H1 (cell line): Measurements from ENCODE around the gene LRPAP1. TPM values are rescaled to one million over a fixed set of nuclear protein-coding genes. Genes with fewer than 3 reads are reported as not detected.

Experiments
- CTCF ChIA-PET: fragments of 300-600 bp; sonication (Branson Sonifier 250); formaldehyde crosslinking; loops from one replicate; lab custom pipeline; 2021; ENCODE audit not compliant: partially characterized antibody; lab: Charles Lee
- POLR2A ChIA-PET: fragments of 300-600 bp; sonication (Branson Sonifier 250); formaldehyde crosslinking; loops from one replicate; lab custom pipeline; 2021; ENCODE audit warnings: inconsistent platforms; ENCODE audit not compliant: partially characterized antibody; lab: Charles Lee
- DNase-seq, 2 experiments: peaks; one replicate each; pipeline versions ENCODE4 v3.0.0 to v3.0.0-alpha.2; 2010 to 2022; ENCODE audit warnings: low spot score in 2 of 2, low read depth in 1 of 2, mixed read lengths in 1 of 2
- FAIRE-seq: peaks from 2 replicates; lab custom pipeline; 2011; peaks lifted over from hg19 to GRCh38; lab: Jason Lieb, UNC
- H2AFZ ChIP-seq: 2 replicates; pipeline ENCODE4 v1.8.1; 2012; ENCODE audit warnings: low read length, inconsistent platforms
- H2AK5ac ChIP-seq: 2 replicates; pipeline ENCODE4 v1.6.1; 2013; ENCODE audit warnings: low read depth, low read length
- H2BK120ac ChIP-seq: replicated peaks from 2 replicates; pipeline ENCODE3; 2013; ENCODE audit warnings: low read depth, low read length, inconsistent platforms
- H2BK12ac ChIP-seq: 2 replicates; pipeline ENCODE4 v1.6.1; 2013; ENCODE audit warnings: low read depth, low read length
- H2BK15ac ChIP-seq: 2 replicates; pipeline ENCODE4 v1.6.1; 2013; ENCODE audit warnings: low read length
- H2BK20ac ChIP-seq: 2 replicates; pipeline ENCODE4 v1.6.1; 2013; ENCODE audit warnings: low read length
- H2BK5ac ChIP-seq: 2 replicates; pipeline ENCODE4 v1.6.1; 2013; ENCODE audit warnings: low read depth, low read length
- H3K14ac ChIP-seq: 2 replicates; pipeline ENCODE4 v1.6.1; 2013; ENCODE audit warnings: inconsistent platforms; ENCODE audit not compliant: insufficient read length
- H3K18ac ChIP-seq: 2 replicates; pipeline ENCODE4 v1.6.1; 2013; ENCODE audit warnings: low read length; ENCODE audit errors: extremely low read depth
- H3K23ac ChIP-seq: 2 replicates; pipeline ENCODE4 v1.6.1; 2013; ENCODE audit warnings: inconsistent platforms; ENCODE audit not compliant: insufficient read length
- H3K23me2 ChIP-seq: 2 replicates; pipeline ENCODE4 v1.6.1; 2013; ENCODE audit warnings: low read depth, low read length
- H3K27ac ChIP-seq: 2 replicates; pipeline ENCODE4 v1.6.1; 2011; ENCODE audit warnings: low read depth, low read length, inconsistent platforms
- H3K27me3 ChIP-seq, 4 experiments: replicated peaks in 1 of 4; 1 replicate in 1 of 4; 2 replicates in 3 of 4; pipeline versions ENCODE4 v1.6.1 to v1.8.1; 2011 to 2013; ENCODE audit warnings: low read length in 3 of 4, mild to moderate bottlenecking in 3 of 4, inconsistent platforms in 2 of 4, mixed read lengths in 2 of 4, moderate library complexity in 1 of 4; ENCODE audit not compliant: control insufficient read depth in 3 of 4, insufficient read depth in 3 of 4; ENCODE audit errors: extremely low read depth in 1 of 4
- H3K36me3 ChIP-seq, 4 experiments: 2 replicates each; pipeline versions ENCODE4 v1.6.1 to v1.8.1; 2011 to 2013; ENCODE audit warnings: mild to moderate bottlenecking in 4 of 4, low read length in 3 of 4, moderate library complexity in 2 of 4, control low read depth in 1 of 4, inconsistent platforms in 1 of 4; ENCODE audit not compliant: insufficient read depth in 4 of 4, control insufficient read depth in 2 of 4
- H3K4ac ChIP-seq: replicated peaks from 2 replicates; pipeline ENCODE3; 2013; ENCODE audit warnings: low read length, low read depth, mixed read lengths, inconsistent platforms; ENCODE audit not compliant: insufficient read length
- H3K4me1 ChIP-seq, 4 experiments: replicated peaks in 1 of 4; 1 replicate in 1 of 4; 2 replicates in 3 of 4; pipeline versions ENCODE4 v1.6.1 to v1.8.1; 2011 to 2013; ENCODE audit warnings: low read length in 3 of 4, inconsistent platforms in 2 of 4, mixed read lengths in 1 of 4; ENCODE audit not compliant: insufficient read depth in 4 of 4, control insufficient read depth in 3 of 4
- H3K4me2 ChIP-seq, 2 experiments: 2 replicates each; pipeline versions ENCODE4 v1.6.1 to v1.8.1; 2011 to 2013; ENCODE audit warnings: low read depth in 2 of 2, low read length in 2 of 2, control low read depth in 1 of 2, inconsistent platforms in 1 of 2, mild to moderate bottlenecking in 1 of 2; ENCODE audit not compliant: insufficient read depth in 1 of 2
- H3K4me3 ChIP-seq, 4 experiments: fragments of 200-600, 300-600 bp in 1 of 4; sonication (generic), shearing (Covaris generic), sonication (Bioruptor Twin) in 1 of 4; 2 replicates each; pipeline versions ENCODE4 v1.5.1 to v1.8.1; 2011 to 2016; ENCODE audit warnings: low read length in 4 of 4, low read depth in 3 of 4, control low read depth in 2 of 4, inconsistent platforms in 2 of 4, mild to moderate bottlenecking in 2 of 4, mixed read lengths in 1 of 4, moderate library complexity in 1 of 4; ENCODE audit not compliant: insufficient read depth in 2 of 4; ENCODE audit errors: extremely low read depth in 1 of 4
- H3K56ac ChIP-seq: replicated peaks from 2 replicates; pipeline ENCODE3; 2013; ENCODE audit warnings: low read depth, mild to moderate bottlenecking, mixed read lengths, low read length, inconsistent platforms; ENCODE audit not compliant: insufficient read length
- H3K79me1 ChIP-seq: 2 replicates; pipeline ENCODE4 v1.6.1; 2013; ENCODE audit warnings: low read depth, low read length, control low read depth
- H3K79me2 ChIP-seq, 2 experiments: 2 replicates each; pipeline versions ENCODE4 v1.6.1 to v1.8.1; 2012 to 2013; ENCODE audit warnings: low read length in 2 of 2, mild to moderate bottlenecking in 2 of 2, inconsistent platforms in 1 of 2; ENCODE audit not compliant: insufficient read depth in 2 of 2, control insufficient read depth in 1 of 2
- H3K9ac ChIP-seq, 4 experiments: replicated peaks in 1 of 4; 1 replicate in 1 of 4; 2 replicates in 3 of 4; pipeline versions ENCODE4 v1.6.1 to v1.8.1; 2011 to 2013; ENCODE audit warnings: low read depth in 3 of 4, low read length in 3 of 4, control low read depth in 2 of 4, mild to moderate bottlenecking in 2 of 4, moderate library complexity in 2 of 4, inconsistent platforms in 1 of 4; ENCODE audit errors: extremely low read depth in 1 of 4
- H3K9me3 ChIP-seq, 2 experiments: 2 replicates each; pipeline versions ENCODE4 v1.6.1 to v1.8.1; 2012 to 2013; ENCODE audit warnings: mild to moderate bottlenecking in 2 of 2, moderate library complexity in 2 of 2, control low read depth in 1 of 2, inconsistent platforms in 1 of 2, low read depth in 1 of 2, low read length in 1 of 2, mixed read lengths in 1 of 2; ENCODE audit not compliant: insufficient read depth in 2 of 2
- H4K20me1 ChIP-seq, 2 experiments: replicated peaks in 1 of 2; 2 replicates each; pipeline versions ENCODE3 to v1.8.1; 2011 to 2013; ENCODE audit warnings: inconsistent platforms in 2 of 2, low read length in 2 of 2, mild to moderate bottlenecking in 1 of 2; ENCODE audit not compliant: insufficient read depth in 2 of 2, control insufficient read depth in 1 of 2
- H4K5ac ChIP-seq: 2 replicates; pipeline ENCODE4 v1.6.1; 2013; ENCODE audit warnings: low read length, low read depth, mixed read lengths, inconsistent platforms; ENCODE audit not compliant: insufficient read length
- H4K8ac ChIP-seq: 2 replicates; pipeline ENCODE4 v1.8.0; 2013; ENCODE audit warnings: mild to moderate bottlenecking, moderate library complexity, low read length, inconsistent platforms; ENCODE audit not compliant: insufficient read depth; ENCODE audit errors: extremely low read depth
- H4K91ac ChIP-seq: replicated peaks from 2 replicates; pipeline ENCODE3; 2013; ENCODE audit warnings: low read length, mixed read lengths, inconsistent platforms; ENCODE audit not compliant: insufficient read length
- CREB1 ChIP-seq: IDR thresholded peaks from 2 replicates; pipeline ENCODE4 v1.6.1; 2012; ENCODE audit warnings: inconsistent platforms
- MAFK ChIP-seq: IDR thresholded peaks from 2 replicates; pipeline ENCODE4 v1.6.1; 2012; ENCODE audit warnings: low read depth, mild to moderate bottlenecking, improper control_type of control experiment, low read length
- NANOG ChIP-seq: IDR thresholded peaks from 2 replicates; pipeline ENCODE4 v1.6.1; 2011; ENCODE audit warnings: low read length, low read depth, mild to moderate bottlenecking, inconsistent platforms; ENCODE audit not compliant: insufficient read depth, poor library complexity, severe bottlenecking
- SUZ12 ChIP-seq: fragments of 200-600 bp; sonication (generic); IDR thresholded peaks from 2 replicates; pipeline ENCODE4 v1.6.1; 2012; ENCODE audit warnings: mild to moderate bottlenecking, inconsistent platforms, low read length, moderate library complexity, mixed read lengths
- WGBS, 2 experiments: shearing (Covaris generic) in 1 of 2; methylation state at CpG; one replicate each; pipeline versions ENCODE4 v1.1.6 to v1.1.7; 2013 to 2015; ENCODE audit warnings: low lambda C conversion rate in 2 of 2, mixed read lengths in 2 of 2, inconsistent platforms in 1 of 2, low coverage in 1 of 2, missing lambda C conversion rate in 1 of 2; ENCODE audit not compliant: insufficient replicate concordance in 2 of 2, insufficient coverage in 1 of 2, insufficient read length in 1 of 2; ENCODE audit errors: extremely low coverage in 1 of 2, missing lambda C conversion rate in 1 of 2; 5-methylcytosine and 5-hydroxymethylcytosine counted together
- polyA plus RNA-seq, 7 experiments: library from polyadenylated mRNA; depleted of rRNA in 3 of 7; stranded (reverse) in 5 of 7; unstranded in 2 of 7; fragments of >200 nt in 5 of 7; fragments of 200-250 nt in 2 of 7; gene quantifications; 1 replicate in 5 of 7; 2 replicates in 1 of 7; 4 replicates in 1 of 7; pipeline versions ENCODE4 v1.2.1 to v1.2.3, GENCODE V29; 2011 to 2013; ENCODE audit warnings: missing spikeins in 2 of 7, mixed read lengths in 2 of 7
- total RNA-seq: library from RNA; stranded (reverse); fragmentation: NEBNext Ultra II Directional; extraction: Animal tissue kit (Norgen Biotek cat#: 25700); gene quantifications from 2 replicates; pipeline ENCODE4 v1.2.1, GENCODE V29; 2021
- TF ChIP-seq, protein P1 (sequence below): IDR thresholded peaks from 2 replicates; pipeline ENCODE4 v1.6.1; 2012; ENCODE audit warnings: inconsistent platforms
- TF ChIP-seq, protein P2 (sequence below): IDR thresholded peaks from 2 replicates; pipeline ENCODE4 v1.6.1; 2012; ENCODE audit warnings: low read length, inconsistent platforms
- TF ChIP-seq, protein P3 (sequence below): IDR thresholded peaks from 2 replicates; pipeline ENCODE4 v1.6.1; 2011; ENCODE audit warnings: low read depth, mild to moderate bottlenecking, low read length; ENCODE audit not compliant: insufficient read depth
- TF ChIP-seq, protein P4 (sequence below): IDR thresholded peaks from 2 replicates; pipeline ENCODE4 v1.6.1; 2012; ENCODE audit warnings: inconsistent platforms

Gene LRPAP1
- total and polyA plus RNA-seq, 2 of the 8 experiments (the other 6 are each of a cell fraction or from before 2014, with no cell fraction given): 31.1 to 101 TPM

DNA sequence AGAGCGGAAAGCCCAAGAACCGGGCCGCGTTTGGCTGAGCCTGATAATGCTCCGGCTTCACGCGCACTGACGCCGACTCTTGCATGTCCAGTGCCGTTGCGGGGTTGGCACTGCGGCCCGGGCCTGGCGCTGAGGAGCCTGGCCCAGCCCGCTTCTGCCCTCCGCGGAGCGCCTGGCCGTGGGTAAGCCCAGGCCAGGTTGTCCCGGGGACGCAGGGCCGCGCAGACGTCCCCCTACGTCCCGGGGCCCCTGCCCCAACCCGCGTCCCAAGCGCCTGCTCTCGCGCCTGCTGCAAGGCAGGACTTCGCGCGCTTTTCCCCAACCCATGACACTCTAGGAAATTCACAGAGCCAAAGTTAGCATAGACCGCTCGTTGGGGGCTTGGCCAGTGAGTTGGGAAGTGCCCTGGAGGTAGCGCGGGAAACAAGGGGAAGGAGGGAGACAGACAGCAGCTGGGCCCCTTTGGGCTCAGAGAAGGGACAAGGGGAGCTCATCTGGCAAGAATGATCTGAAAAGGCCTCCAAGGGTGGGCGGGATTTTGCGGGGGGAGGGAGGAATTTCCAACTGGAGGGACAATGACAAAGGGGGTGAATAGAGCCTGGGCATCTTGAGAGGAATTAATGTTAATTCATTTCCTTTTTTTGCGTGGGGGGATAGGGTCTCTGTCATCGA lies 665 bp upstream of the LRPAP1 start:
- Histone ChIP-seq H3K4ac (peak overlapping the region; percentile 69), H2BK15ac (no peak overlapping the region), H3K18ac (peak overlapping the region; percentile 9; the same call in 1 of the 2 replicates), H3K9ac (peak overlapping the region in 1 of 4 experiments; percentile 47; a peak in 2 of 7 replicates), H2BK120ac (no peak overlapping the region), H2BK12ac (no peak overlapping the region), H3K27ac (no peak overlapping the region), H3K36me3 (peaks cover 0 to 4% (median 1%) of the 10 kb centered on the region in 4 experiments; a peak in 1 of 8 replicates), H3K4me1 (peaks cover 3 to 17% (median 10%) of the 10 kb centered on the region in 4 experiments), H2BK5ac (no peak overlapping the region), H4K20me1 (peaks cover 14 to 32% of the 10 kb centered on the region in 2 experiments), H3K56ac (no peak overlapping the region), H3K27me3 (peaks cover 1 to 18% (median 13%) of the 10 kb centered on the region in 4 experiments; a peak in 5 of 7 replicates), H3K14ac (no peak overlapping the region), H4K91ac (peak overlapping the region; percentile 65), H4K5ac (no peak overlapping the region), H3K4me2 (peak overlapping the region; percentile 92 to 99), H2AFZ (peak overlapping the region; percentile 70; the same call in 1 of the 2 replicates), H3K23ac (no peak overlapping the region), H3K9me3 (no peaks in the 10 kb centered on the region), H3K23me2 (peaks cover 12% of the 10 kb centered on the region), H3K4me3 (peak overlapping the region; percentile 26 to 88 (median 35)), H4K8ac (peak overlapping the region; percentile 62), H3K79me1 (peaks cover 9% of the 10 kb centered on the region), H2BK20ac (no peak overlapping the region), H3K79me2 (peaks cover 0 to 32% of the 10 kb centered on the region in 2 experiments; a peak in 1 of 4 replicates), H2AK5ac (no peak overlapping the region)
- DNase-seq (no peak), FAIRE-seq (no peak)
- POLR2A ChIA-PET: no interaction called here
- WGBS, 2 experiments: 12% methylated on average over 42 of the region's 42 CpGs; no CpG with 5 or more reads in 1 of the 2 experiments
- CTCF ChIA-PET: no interaction called here
- no peak for TF ChIP-seq CREB1
- TF ChIP-seq, protein P1, sequence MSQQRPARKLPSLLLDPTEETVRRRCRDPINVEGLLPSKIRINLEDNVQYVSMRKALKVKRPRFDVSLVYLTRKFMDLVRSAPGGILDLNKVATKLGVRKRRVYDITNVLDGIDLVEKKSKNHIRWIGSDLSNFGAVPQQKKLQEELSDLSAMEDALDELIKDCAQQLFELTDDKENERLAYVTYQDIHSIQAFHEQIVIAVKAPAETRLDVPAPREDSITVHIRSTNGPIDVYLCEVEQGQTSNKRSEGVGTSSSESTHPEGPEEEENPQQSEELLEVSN: peak; percentile 86
- TF ChIP-seq MAFK: no peak
- TF ChIP-seq, protein P2, sequence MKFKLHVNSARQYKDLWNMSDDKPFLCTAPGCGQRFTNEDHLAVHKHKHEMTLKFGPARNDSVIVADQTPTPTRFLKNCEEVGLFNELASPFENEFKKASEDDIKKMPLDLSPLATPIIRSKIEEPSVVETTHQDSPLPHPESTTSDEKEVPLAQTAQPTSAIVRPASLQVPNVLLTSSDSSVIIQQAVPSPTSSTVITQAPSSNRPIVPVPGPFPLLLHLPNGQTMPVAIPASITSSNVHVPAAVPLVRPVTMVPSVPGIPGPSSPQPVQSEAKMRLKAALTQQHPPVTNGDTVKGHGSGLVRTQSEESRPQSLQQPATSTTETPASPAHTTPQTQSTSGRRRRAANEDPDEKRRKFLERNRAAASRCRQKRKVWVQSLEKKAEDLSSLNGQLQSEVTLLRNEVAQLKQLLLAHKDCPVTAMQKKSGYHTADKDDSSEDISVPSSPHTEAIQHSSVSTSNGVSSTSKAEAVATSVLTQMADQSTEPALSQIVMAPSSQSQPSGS: no peak
- TF ChIP-seq NANOG: no peak
- TF ChIP-seq, protein P3, sequence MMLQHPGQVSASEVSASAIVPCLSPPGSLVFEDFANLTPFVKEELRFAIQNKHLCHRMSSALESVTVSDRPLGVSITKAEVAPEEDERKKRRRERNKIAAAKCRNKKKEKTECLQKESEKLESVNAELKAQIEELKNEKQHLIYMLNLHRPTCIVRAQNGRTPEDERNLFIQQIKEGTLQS: no peak
- TF ChIP-seq, protein P4, sequence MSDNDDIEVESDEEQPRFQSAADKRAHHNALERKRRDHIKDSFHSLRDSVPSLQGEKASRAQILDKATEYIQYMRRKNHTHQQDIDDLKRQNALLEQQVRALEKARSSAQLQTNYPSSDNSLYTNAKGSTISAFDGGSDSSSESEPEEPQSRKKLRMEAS: peak; percentile 46
- TF ChIP-seq SUZ12: no peak
